ENCODE results near the gene FHL1. TPM values are rescaled to one million over a fixed set of nuclear protein-coding genes. Genes with fewer than 3 reads are reported as not detected.
"Not testable (repeated sequence)": the region's sequence is repeated elsewhere in the genome, so short reads cannot be mapped to it uniquely, and the experiment has no call there.

Gene FHL1
- total RNA-seq, 1 donor from 2014 or later: 337 TPM

DNA sequence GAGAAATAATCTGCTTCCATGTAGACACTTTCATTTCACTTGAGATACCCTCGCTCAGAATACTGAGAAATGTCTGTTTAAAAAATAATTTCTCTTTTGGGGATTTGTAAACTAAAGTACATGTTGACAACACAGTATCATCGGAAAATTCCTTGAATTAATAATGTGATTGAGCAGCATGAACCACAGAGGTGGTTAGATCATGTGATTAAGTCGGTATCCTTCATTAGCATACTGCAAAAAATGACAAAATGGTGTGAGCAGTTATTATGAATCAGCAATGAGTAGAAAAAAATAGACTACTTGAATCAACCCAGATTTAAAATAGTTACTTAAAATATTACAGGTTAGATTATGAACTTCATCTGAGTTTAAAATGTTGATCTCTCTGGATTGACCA, 89.7 kb downstream of the FHL1 start:
- Histone ChIP-seq H3K4me1 (no peaks in the 10 kb centered on the region), H3K9me3 (no peaks in the 10 kb centered on the region), H3K4me3 (no peak overlapping the region), H3K36me3 (peaks cover 0 to 6% of the 10 kb centered on the region in 2 donors), H3K27ac (no peak overlapping the region), H3K27me3 (no peaks in the 10 kb centered on the region)
- no peak for DNase-seq (ENCODE audit: extremely low spot score in 2 of 2)
- TF ChIP-seq POLR2AphosphoS5 (IDR thresholded peaks at IDR 0.05; ENCODE audit: insufficient read depth in 1 of 2, low read depth in 1 of 2) (no peak), POLR2A (IDR thresholded peaks at IDR 0.05) (no peak), CTCF (IDR thresholded peaks at IDR 0.05) (no peak)
- intact Hi-C loops (cut with DNase I): no loop called here

DNA sequence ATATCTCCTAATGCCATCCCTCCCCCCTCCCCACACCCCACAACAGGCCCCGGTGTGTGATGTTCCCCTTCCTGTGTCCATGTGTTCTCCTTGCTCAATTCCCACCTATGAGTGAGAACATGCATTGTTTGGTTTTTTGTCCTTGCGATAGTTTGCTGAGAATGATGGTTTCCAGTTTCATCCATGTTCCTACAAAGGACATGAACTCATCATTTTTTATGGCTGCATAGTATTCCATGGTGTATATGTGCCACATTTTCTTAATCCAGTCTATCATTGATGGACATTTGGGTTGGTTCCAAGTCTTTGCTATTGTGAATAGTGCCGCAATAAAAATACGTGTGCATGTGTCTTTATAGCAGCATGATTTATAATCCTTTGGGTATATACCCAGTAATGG, 90.5 kb downstream of the FHL1 start:
- H3K9me3 ChIP-seq; H3K36me3 ChIP-seq; H3K27me3 ChIP-seq; H3K27ac ChIP-seq; intact Hi-C loops (cut with DNase I); H3K4me3 ChIP-seq; DNase-seq (ENCODE audit: extremely low spot score in 2 of 2); H3K4me1 ChIP-seq: not testable (repeated sequence)

GRCh38 chrX:136246201-136246600, 98.9 kb downstream of the FHL1 start:
- Histone ChIP-seq H3K9me3 (no peaks in the 10 kb centered on the region), H3K4me3 (no peak overlapping the region), H3K27me3 (no peaks in the 10 kb centered on the region), H3K36me3 (peaks cover 0 to 18% of the 10 kb centered on the region in 2 donors), H3K27ac (no peak overlapping the region), H3K4me1 (peaks cover 9% of the 10 kb centered on the region)
- TF ChIP-seq POLR2AphosphoS5 (IDR thresholded peaks at IDR 0.05; ENCODE audit: insufficient read depth in 1 of 2, low read depth in 1 of 2): no peak
- intact Hi-C loops (cut with DNase I): no loop called here
- no peak for DNase-seq (ENCODE audit: extremely low spot score in 2 of 2)

GRCh38 chrX:136250191-136251040, 103.1 kb downstream of the FHL1 start:
- Histone ChIP-seq H3K4me3 (peak overlapping the region; percentile 64 to 70), H3K9me3 (no peaks in the 10 kb centered on the region), H3K4me1 (peaks cover 13% of the 10 kb centered on the region), H3K27ac (peak overlapping the region; percentile 69), H3K36me3 (no peaks in the 10 kb centered on the region), H3K27me3 (no peaks in the 10 kb centered on the region)
- DNase-seq (ENCODE audit: extremely low spot score in 2 of 2): no peak
- intact Hi-C loops (cut with DNase I): no loop called here
- TF ChIP-seq POLR2A (IDR thresholded peaks at IDR 0.05) (no peak), POLR2AphosphoS5 (IDR thresholded peaks at IDR 0.05; ENCODE audit: insufficient read depth in 1 of 2, low read depth in 1 of 2) (no peak), CTCF (IDR thresholded peaks at IDR 0.05) (no peak)

GRCh38 chrX:136251041-136251991, 104.0 kb downstream of the FHL1 start, which contains the start of gene MAP7D3:
Gene MAP7D3 (minus strand): TSS chrX:136251400. CDS start chrX:136251358, 42 bp downstream.
- Histone ChIP-seq H3K4me3 (peak within 1 kb of the TSS; percentile 64 to 70), H3K36me3 (no peaks in the 10 kb centered on the region), H3K9me3 (no peaks in the 10 kb centered on the region), H3K27me3 (no peaks in the 10 kb centered on the region), H3K4me1 (peaks cover 13% of the 10 kb centered on the region), H3K27ac (peak within 1 kb of the TSS; percentile 69)
- DNase-seq (ENCODE audit: extremely low spot score in 2 of 2): no peak
- peak in 1 of 2 donors; percentile 45 for TF ChIP-seq POLR2A (IDR thresholded peaks at IDR 0.05)
- peak in 1 of 2 donors; percentile 69 for TF ChIP-seq POLR2AphosphoS5 (IDR thresholded peaks at IDR 0.05; ENCODE audit: insufficient read depth in 1 of 2, low read depth in 1 of 2)
- TF ChIP-seq CTCF (IDR thresholded peaks at IDR 0.05): no peak
- intact Hi-C loops (cut with DNase I): no loop called here
